Parathyroid adenoma (tissue), 2 donors: ENCODE data around the gene CACYBP.

Experiments used
- H2AFZ ChIP-seq: fragments of 300-600 bp; sonication (generic); one replicate; pipeline ENCODE4 v1.7.0; 2017; ENCODE audit warnings: antibody characterized with exemption, mild to moderate bottlenecking
- H3K27ac ChIP-seq: fragments of 300-600 bp; sonication (generic); one replicate; pipeline ENCODE4 v1.7.0; 2017
- H3K27me3 ChIP-seq: fragments of 300-600 bp; sonication (generic); one replicate; pipeline ENCODE4 v1.7.0; 2017; ENCODE audit warnings: low read length; ENCODE audit not compliant: control insufficient read depth, insufficient read depth
- H3K36me3 ChIP-seq: fragments of 300-600 bp; sonication (generic); one replicate; pipeline ENCODE4 v1.7.0; 2017; ENCODE audit warnings: low read length; ENCODE audit not compliant: control insufficient read depth, insufficient read depth
- H3K4me1 ChIP-seq: fragments of 300-600 bp; sonication (generic); one replicate; pipeline ENCODE4 v1.7.0; 2017; ENCODE audit warnings: control low read depth
- H3K4me2 ChIP-seq: fragments of 300-600 bp; sonication (generic); one replicate; pipeline ENCODE4 v1.7.0; 2017; ENCODE audit warnings: low read length
- H3K4me3 ChIP-seq: fragments of 300-600 bp; sonication (generic); one replicate; pipeline ENCODE4 v1.7.0; 2017; ENCODE audit warnings: low read depth, low read length
- H3K79me2 ChIP-seq: fragments of 300-600 bp; sonication (generic); one replicate; pipeline ENCODE4 v1.7.0; 2017; ENCODE audit warnings: control low read depth
- H3K9ac ChIP-seq: fragments of 300-600 bp; sonication (generic); one replicate; pipeline ENCODE4 v1.7.0; 2017; ENCODE audit warnings: mild to moderate bottlenecking
- H3K9me3 ChIP-seq: fragments of 300-600 bp; sonication (generic); one replicate; pipeline ENCODE4 v1.7.0; 2017; ENCODE audit warnings: low read length; ENCODE audit not compliant: control insufficient read depth
- TF ChIP-seq, protein P1 (sequence below): fragments of 300-600 bp; sonication (generic); IDR thresholded peaks from one replicate; pipeline ENCODE4 v1.7.0; 2017; ENCODE audit warnings: antibody characterized with exemption, mild to moderate bottlenecking
- donor health status: primary hyperparathyroidism.

CACYBP gene

DNA sequence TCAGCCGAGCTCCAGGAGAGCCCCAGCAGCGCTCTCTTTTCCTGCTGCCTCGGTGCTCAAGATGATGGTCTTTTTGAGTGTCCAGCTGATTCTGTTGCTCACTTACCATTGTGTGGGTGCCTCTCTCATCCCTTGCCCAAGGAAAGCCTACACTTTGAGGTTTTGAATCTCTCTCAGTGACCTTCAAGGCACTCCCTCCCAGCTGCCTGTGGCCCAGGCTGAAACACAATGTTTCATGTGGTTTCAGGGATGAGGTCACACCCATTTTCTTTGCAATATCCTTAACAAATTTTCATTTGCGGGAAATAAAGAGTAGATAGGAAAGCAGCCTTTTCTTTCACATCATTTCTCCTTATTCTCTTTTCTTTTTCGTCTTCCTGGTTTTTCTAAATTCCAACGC is 36.1 kb downstream of the CACYBP start:
- Histone ChIP-seq H3K79me2 (no peaks in the 10 kb centered on the region), H3K27me3 (no peaks in the 10 kb centered on the region), H2AFZ (no peak overlapping the region), H3K4me2 (no peak overlapping the region), H3K4me3 (no peak overlapping the region), H3K27ac (no peak overlapping the region), H3K9me3 (no peaks in the 10 kb centered on the region), H3K36me3 (no peaks in the 10 kb centered on the region), H3K9ac (no peak overlapping the region), H3K4me1 (no peaks in the 10 kb centered on the region)
- TF ChIP-seq, protein P1, sequence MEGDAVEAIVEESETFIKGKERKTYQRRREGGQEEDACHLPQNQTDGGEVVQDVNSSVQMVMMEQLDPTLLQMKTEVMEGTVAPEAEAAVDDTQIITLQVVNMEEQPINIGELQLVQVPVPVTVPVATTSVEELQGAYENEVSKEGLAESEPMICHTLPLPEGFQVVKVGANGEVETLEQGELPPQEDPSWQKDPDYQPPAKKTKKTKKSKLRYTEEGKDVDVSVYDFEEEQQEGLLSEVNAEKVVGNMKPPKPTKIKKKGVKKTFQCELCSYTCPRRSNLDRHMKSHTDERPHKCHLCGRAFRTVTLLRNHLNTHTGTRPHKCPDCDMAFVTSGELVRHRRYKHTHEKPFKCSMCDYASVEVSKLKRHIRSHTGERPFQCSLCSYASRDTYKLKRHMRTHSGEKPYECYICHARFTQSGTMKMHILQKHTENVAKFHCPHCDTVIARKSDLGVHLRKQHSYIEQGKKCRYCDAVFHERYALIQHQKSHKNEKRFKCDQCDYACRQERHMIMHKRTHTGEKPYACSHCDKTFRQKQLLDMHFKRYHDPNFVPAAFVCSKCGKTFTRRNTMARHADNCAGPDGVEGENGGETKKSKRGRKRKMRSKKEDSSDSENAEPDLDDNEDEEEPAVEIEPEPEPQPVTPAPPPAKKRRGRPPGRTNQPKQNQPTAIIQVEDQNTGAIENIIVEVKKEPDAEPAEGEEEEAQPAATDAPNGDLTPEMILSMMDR: no peak

DNA sequence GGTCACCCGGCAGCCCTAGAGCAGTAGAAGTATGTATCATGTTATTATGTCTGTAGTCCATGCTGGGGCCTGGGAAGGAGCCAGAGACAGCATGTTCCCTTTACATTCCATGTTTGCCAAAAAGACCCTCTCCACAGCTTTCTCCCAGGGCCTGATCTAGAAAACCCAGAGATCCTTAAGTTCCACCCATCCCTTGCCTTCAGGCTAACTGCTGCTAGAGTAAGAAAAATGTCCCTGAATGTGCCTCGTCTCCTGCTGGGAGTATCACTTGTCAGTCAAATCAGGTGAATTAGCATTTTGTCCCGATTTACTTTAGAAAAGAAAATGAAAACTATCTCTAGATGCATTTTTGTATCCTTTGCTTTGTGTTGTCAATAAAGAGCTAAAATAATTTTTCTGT is 36.7 kb downstream of the CACYBP start:
- no peaks in the 10 kb centered on the region for H3K9me3 ChIP-seq
- H3K27me3 ChIP-seq: no peaks in the 10 kb centered on the region
- H3K36me3 ChIP-seq: no peaks in the 10 kb centered on the region
- no peaks in the 10 kb centered on the region for H3K79me2 ChIP-seq
- H3K4me1 ChIP-seq: no peaks in the 10 kb centered on the region
- H3K4me3 ChIP-seq: no peak overlapping the region
- H3K27ac ChIP-seq: no peak overlapping the region
- TF ChIP-seq, protein P1: no peak
- no peak overlapping the region for H3K4me2 ChIP-seq
- no peak overlapping the region for H2AFZ ChIP-seq
- H3K9ac ChIP-seq: no peak overlapping the region

DNA sequence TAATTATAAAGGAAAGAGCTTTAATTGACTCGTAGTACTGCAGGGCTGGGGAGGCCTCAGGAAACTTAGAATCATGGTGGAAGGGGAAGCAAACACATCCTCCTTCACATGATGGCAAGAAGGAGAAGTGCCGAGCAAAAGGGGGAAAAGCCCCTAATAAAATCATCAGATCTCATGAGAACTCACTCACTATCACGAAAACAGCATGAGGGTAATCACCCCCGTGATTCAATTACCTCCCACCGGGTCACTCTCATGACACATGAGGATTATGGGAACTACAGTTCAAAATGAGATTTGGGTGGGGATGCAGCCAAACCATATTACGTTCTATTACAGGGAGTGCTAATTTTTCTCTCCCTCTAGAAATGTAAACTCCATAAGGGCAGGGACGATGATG is 37.7 kb downstream of the CACYBP start:
- Histone ChIP-seq H2AFZ (no peak overlapping the region), H3K27ac (no peak overlapping the region), H3K9me3 (no peaks in the 10 kb centered on the region), H3K9ac (no peak overlapping the region), H3K79me2 (no peaks in the 10 kb centered on the region), H3K4me3 (no peak overlapping the region), H3K4me2 (no peak overlapping the region), H3K4me1 (no peaks in the 10 kb centered on the region), H3K36me3 (no peaks in the 10 kb centered on the region), H3K27me3 (no peaks in the 10 kb centered on the region)
- TF ChIP-seq, protein P1: no peak

DNA sequence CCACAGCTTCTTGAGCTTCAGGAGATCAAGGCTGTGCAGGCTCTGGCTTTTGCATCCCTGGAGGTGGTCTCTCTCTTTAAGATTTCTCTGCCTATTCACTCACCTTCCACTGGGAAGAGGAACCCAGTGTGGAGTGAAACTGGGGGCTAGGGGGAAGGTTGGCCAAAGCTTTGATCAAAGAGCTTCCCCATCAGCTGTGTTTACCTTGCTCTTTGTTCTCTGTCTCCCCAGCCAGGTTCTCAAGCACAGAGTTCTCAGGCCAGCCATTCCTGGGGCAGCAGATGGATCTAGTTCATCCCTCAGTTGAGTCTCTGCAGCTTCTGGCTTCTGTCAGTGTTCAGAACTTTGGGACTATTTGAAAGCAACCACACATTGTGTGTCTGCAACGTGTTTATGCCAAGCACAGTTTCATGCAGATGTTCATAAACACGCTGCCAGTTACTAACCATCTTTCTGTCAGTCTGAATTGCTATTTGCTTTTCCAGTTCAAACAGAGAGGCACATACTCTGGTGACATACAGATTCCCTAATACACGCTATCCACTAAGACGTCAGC is 40.7 kb downstream of the CACYBP start:
- H3K36me3 ChIP-seq: no peaks in the 10 kb centered on the region
- TF ChIP-seq, protein P1: no peak
- H2AFZ ChIP-seq: no peak overlapping the region
- H3K4me1 ChIP-seq: no peaks in the 10 kb centered on the region
- H3K9ac ChIP-seq: no peak overlapping the region
- no peaks in the 10 kb centered on the region for H3K27me3 ChIP-seq
- no peaks in the 10 kb centered on the region for H3K79me2 ChIP-seq
- H3K4me3 ChIP-seq: no peak overlapping the region
- H3K4me2 ChIP-seq: no peak overlapping the region
- no peaks in the 10 kb centered on the region for H3K9me3 ChIP-seq
- H3K27ac ChIP-seq: no peak overlapping the region

DNA sequence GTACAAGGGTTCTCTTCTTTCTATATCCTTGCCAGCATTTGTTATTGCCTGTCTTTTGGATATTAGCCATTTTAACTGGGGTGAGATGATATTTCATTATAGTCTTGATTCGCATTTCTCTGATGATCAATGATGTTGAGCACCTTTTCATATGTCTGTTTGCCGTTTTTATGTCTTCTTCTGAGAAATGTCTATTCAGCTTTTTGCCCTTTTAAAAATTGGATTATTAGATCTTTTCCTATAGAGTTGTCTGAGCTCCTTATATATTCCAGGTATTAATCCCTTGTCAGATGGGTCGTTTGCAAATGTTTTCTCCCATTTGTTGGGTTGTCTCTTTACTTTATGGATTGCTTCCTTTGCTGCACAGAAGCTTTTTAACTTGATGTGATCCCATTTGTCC is 42.9 kb downstream of the CACYBP start:
- no peak overlapping the region for H2AFZ ChIP-seq
- H3K4me3 ChIP-seq: no peak overlapping the region
- no peak overlapping the region for H3K27ac ChIP-seq
- no peaks in the 10 kb centered on the region for H3K9me3 ChIP-seq
- TF ChIP-seq, protein P1: no peak
- H3K4me2 ChIP-seq: no peak overlapping the region
- H3K9ac ChIP-seq: no peak overlapping the region
- no peaks in the 10 kb centered on the region for H3K27me3 ChIP-seq
- no peaks in the 10 kb centered on the region for H3K36me3 ChIP-seq
- H3K79me2 ChIP-seq: no peaks in the 10 kb centered on the region
- no peaks in the 10 kb centered on the region for H3K4me1 ChIP-seq
